Endothelial cell of umbilical vein (primary cell): ENCODE measurements around the gene DCPS. TPM values are rescaled to one million over a fixed set of nuclear protein-coding genes. Genes with fewer than 3 reads are reported as not detected.

Experiments
- BruUV-seq: library from RNA; stranded (reverse); fragments of 400-500 nt; replicated peaks from 2 replicates; lab custom pipeline; 2021; lab: Mats Ljungman, UMichigan
- CTCF ChIA-PET: fragments of 300-600, 350-600 bp; sonication (Branson Sonifier 250); formaldehyde crosslinking; loops from one replicate; lab custom pipeline; 2021; ENCODE audit warnings: antibody characterized with exemption, inconsistent platforms; lab: Charles Lee
- POLR2A ChIA-PET: fragments of 300-600, 350-600 bp; sonication (Branson Sonifier 250); formaldehyde crosslinking; loops from one replicate; lab custom pipeline; 2021; ENCODE audit warnings: antibody characterized with exemption, inconsistent platforms; lab: Charles Lee
- DNase-seq: peaks from one replicate; pipeline ENCODE4 v3.0.0-alpha.2; 2011; ENCODE audit warnings: low read depth, low spot score
- FAIRE-seq: peaks from 2 replicates; lab custom pipeline; 2011; peaks lifted over from hg19 to GRCh38; lab: Jason Lieb, UNC
- H2AFZ ChIP-seq: 2 replicates; pipeline ENCODE4 v1.6.0; 2012; ENCODE audit warnings: low read depth, low read length, control low read depth, inconsistent platforms
- H3K27ac ChIP-seq: 2 replicates; pipeline ENCODE4 v1.5.1; 2011; ENCODE audit warnings: low read depth, mild to moderate bottlenecking, control low read depth, low read length, moderate library complexity; ENCODE audit not compliant: insufficient read depth
- H3K27me3 ChIP-seq, 2 experiments: 2 replicates each; pipeline versions ENCODE4 v1.6.0 to v1.6.1; 2011; ENCODE audit warnings: low read length in 2 of 2, mixed read lengths in 1 of 2; ENCODE audit not compliant: control insufficient read depth in 2 of 2, insufficient read depth in 2 of 2
- H3K36me3 ChIP-seq, 2 experiments: 2 replicates in 1 of 2; 3 replicates in 1 of 2; pipeline ENCODE4 v1.5.1; 2011; ENCODE audit warnings: low read length in 2 of 2, mild to moderate bottlenecking in 1 of 2, moderate library complexity in 1 of 2; ENCODE audit not compliant: control insufficient read depth in 2 of 2, insufficient read depth in 2 of 2; ENCODE audit errors: extremely low read depth in 1 of 2
- H3K4me1 ChIP-seq: 3 replicates; pipeline ENCODE4 v1.5.1; 2011; ENCODE audit warnings: mild to moderate bottlenecking, low read length; ENCODE audit not compliant: control insufficient read depth, insufficient read depth; ENCODE audit errors: extremely low read depth
- H3K4me2 ChIP-seq: 2 replicates; pipeline ENCODE4 v1.6.1; 2011; ENCODE audit warnings: low read length, control low read depth, mixed read lengths; ENCODE audit not compliant: insufficient read depth
- H3K4me3 ChIP-seq, 3 experiments: fragments of 200-600 bp in 1 of 3; sonication (generic), shearing (Covaris generic) in 1 of 3; replicated peaks in 1 of 3; 2 replicates each; pipeline ENCODE4 v1.5.1; 2011 to 2016; ENCODE audit warnings: control low read depth in 3 of 3, low read length in 3 of 3, mild to moderate bottlenecking in 2 of 3, inconsistent platforms in 1 of 3, low read depth in 1 of 3, moderate library complexity in 1 of 3; ENCODE audit not compliant: insufficient read depth in 1 of 3
- H3K79me2 ChIP-seq: 2 replicates; pipeline ENCODE4 v1.6.0; 2012; ENCODE audit warnings: low read length, inconsistent platforms; ENCODE audit not compliant: control insufficient read depth, insufficient read depth
- H3K9ac ChIP-seq: replicated peaks from 2 replicates; pipeline ENCODE3; 2011; ENCODE audit warnings: low read length, control low read depth; ENCODE audit not compliant: insufficient read depth; ENCODE audit errors: extremely low read depth
- H3K9me1 ChIP-seq: replicated peaks from 3 replicates; pipeline ENCODE4 v1.6.0; 2011; ENCODE audit warnings: mild to moderate bottlenecking, low read length; ENCODE audit not compliant: control insufficient read depth, insufficient read depth; ENCODE audit errors: extremely low read depth
- H3K9me3 ChIP-seq: replicated peaks from 2 replicates; pipeline ENCODE4 v1.5.1; 2012; ENCODE audit warnings: low read length, inconsistent platforms; ENCODE audit not compliant: control insufficient read depth, insufficient read depth
- H4K20me1 ChIP-seq: replicated peaks from 2 replicates; pipeline ENCODE3; 2011; ENCODE audit warnings: mild to moderate bottlenecking, low read length; ENCODE audit not compliant: control insufficient read depth, insufficient read depth; ENCODE audit errors: extremely low read depth
- EZH2 ChIP-seq: IDR thresholded peaks from 2 replicates; pipeline ENCODE4 v1.6.1; 2012; ENCODE audit warnings: borderline replicate concordance, low read depth, mild to moderate bottlenecking, moderate library complexity, low read length, inconsistent platforms; ENCODE audit not compliant: severe bottlenecking
- FOS ChIP-seq: IDR thresholded peaks from 2 replicates; pipeline ENCODE4 v1.6.1; 2011; ENCODE audit warnings: mild to moderate bottlenecking, low read length, moderate library complexity, borderline replicate concordance; ENCODE audit not compliant: insufficient read depth
- GATA2 ChIP-seq: IDR thresholded peaks from 2 replicates; pipeline ENCODE4 v1.7.0; 2011; ENCODE audit warnings: low read depth, mild to moderate bottlenecking, moderate library complexity, mixed read lengths, low read length; ENCODE audit not compliant: insufficient read length, insufficient read depth
- JUN ChIP-seq: IDR thresholded peaks from 2 replicates; pipeline ENCODE4 v1.6.1; 2011; ENCODE audit warnings: borderline replicate concordance, low read depth; ENCODE audit not compliant: insufficient read length, insufficient read depth
- MYC ChIP-seq: IDR thresholded peaks from one replicate; pipeline ENCODE4 v1.6.1; 2011; ENCODE audit warnings: mild to moderate bottlenecking, low read depth, low read length
- POLR2A ChIP-seq: IDR thresholded peaks from 2 replicates; pipeline ENCODE4 v1.6.1; 2012; ENCODE audit warnings: low read depth, mild to moderate bottlenecking, control low read depth, low read length
- POLR2AphosphoS5 ChIP-seq: IDR thresholded peaks from 2 replicates; pipeline ENCODE4 v1.6.1; 2012; ENCODE audit warnings: low read depth, mild to moderate bottlenecking, control low read depth, low read length, moderate library complexity; ENCODE audit not compliant: insufficient read depth
- dilution Hi-C: fragments of 300-500 bp; cut with MboI; formaldehyde crosslinking; loops from one replicate; pipeline ENCODE4 v1.15.0; 2019; ENCODE audit warnings: low sequenced_read_pairs; ENCODE audit not compliant: extremely low pct_ligation_motif_present
- intact Hi-C: fragments of 100-400 bp; cut with micrococcal nuclease; formaldehyde crosslinking; loops from one replicate; pipeline ENCODE4 v1.10.0; 2022
- polyA plus RNA-seq, 4 experiments: library from polyadenylated mRNA; depleted of rRNA in 3 of 4; stranded (reverse) in 3 of 4; unstranded in 1 of 4; fragments of >200 nt; gene quantifications; 2 replicates each; pipeline versions ENCODE4 v1.2.1 to v1.2.3, GENCODE V29; 2011 to 2012; ENCODE audit warnings: missing spikeins in 1 of 4
- total RNA-seq: library from RNA; stranded (reverse); gene quantifications from 2 replicates; pipeline ENCODE4 v1.2.3, GENCODE V29; 2021
- TF ChIP-seq, protein P1 (sequence below): IDR thresholded peaks from 2 replicates; pipeline ENCODE4 v1.6.1; 2011; ENCODE audit not compliant: insufficient read depth, insufficient read length
- TF ChIP-seq, protein P2 (sequence below), 2 donors: IDR thresholded peaks; 1 replicate in 1 of 2; 2 replicates in 1 of 2; pipeline ENCODE4 v1.5.1; 2011; ENCODE audit warnings: low read length in 2 of 2, mild to moderate bottlenecking in 2 of 2, moderate library complexity in 2 of 2, control low read depth in 1 of 2, inconsistent platforms in 1 of 2, low read depth in 1 of 2; ENCODE audit not compliant: insufficient read depth in 1 of 2; ENCODE audit errors: extremely low read depth in 1 of 2

DCPS gene
- total and polyA plus RNA-seq, 2 donors (not counting 3 experiments of a cell fraction or from before 2014, with no cell fraction given): 19.6 to 36.0 TPM

DNA sequence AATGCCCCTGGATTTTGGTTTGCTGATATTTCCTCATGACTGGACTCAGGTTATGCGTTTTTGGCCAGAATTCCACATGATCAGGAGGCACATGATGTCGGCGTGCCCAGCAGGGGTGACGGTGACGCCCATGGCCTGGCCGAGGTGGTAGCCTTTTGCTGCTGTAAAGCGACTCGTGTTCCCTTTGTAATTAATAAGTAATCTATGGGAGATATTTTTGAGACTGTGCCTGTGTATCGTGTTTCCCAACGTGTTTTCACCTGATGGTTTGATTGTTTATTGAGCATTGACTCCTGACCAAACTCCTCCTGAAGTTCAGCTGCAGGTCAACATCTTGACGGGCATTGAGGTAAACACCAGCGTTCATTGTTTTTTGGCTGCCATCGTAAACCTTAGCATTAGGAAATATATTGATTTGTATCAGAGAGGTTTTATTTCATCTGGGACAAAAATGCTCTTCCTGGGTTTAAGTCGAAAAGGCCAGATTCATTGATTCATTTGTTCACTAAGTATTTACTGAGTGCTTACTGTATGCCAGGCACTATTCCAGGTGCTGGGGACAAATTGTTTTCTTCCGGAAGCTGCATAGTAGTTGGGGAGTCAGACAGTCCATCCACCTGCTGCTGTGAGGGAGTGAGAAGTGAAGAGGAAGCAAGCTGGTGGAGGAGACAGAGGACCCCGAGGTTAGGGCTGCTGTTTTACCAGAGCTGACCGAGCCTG, 23.6 kb downstream of the DCPS start:
- H3K27ac ChIP-seq: no peak overlapping the region
- DNase-seq (no peak), FAIRE-seq (no peak)
- no peaks in the 10 kb centered on the region for H3K36me3 ChIP-seq
- ChIA-PET CTCF (no interaction called here), POLR2A (no interaction called here)
- no peaks in the 10 kb centered on the region for H4K20me1 ChIP-seq
- intact Hi-C loops: no loop called here
- no peaks in the 10 kb centered on the region for H3K4me1 ChIP-seq
- H3K9me1 ChIP-seq: no peaks in the 10 kb centered on the region
- no peak overlapping the region for H3K9ac ChIP-seq
- no peaks in the 10 kb centered on the region for H3K79me2 ChIP-seq
- BruUV-seq: no TSS peak
- dilution Hi-C loops: no loop called here
- no peaks in the 10 kb centered on the region for H3K9me3 ChIP-seq
- TF ChIP-seq EZH2 (no peak), JUN (no peak), POLR2A (no peak), MYC (no peak), FOS (no peak), GATA2 (no peak), POLR2AphosphoS5 (no peak)
- TF ChIP-seq, protein P1, sequence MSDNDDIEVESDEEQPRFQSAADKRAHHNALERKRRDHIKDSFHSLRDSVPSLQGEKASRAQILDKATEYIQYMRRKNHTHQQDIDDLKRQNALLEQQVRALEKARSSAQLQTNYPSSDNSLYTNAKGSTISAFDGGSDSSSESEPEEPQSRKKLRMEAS: no peak
- TF ChIP-seq, protein P2, sequence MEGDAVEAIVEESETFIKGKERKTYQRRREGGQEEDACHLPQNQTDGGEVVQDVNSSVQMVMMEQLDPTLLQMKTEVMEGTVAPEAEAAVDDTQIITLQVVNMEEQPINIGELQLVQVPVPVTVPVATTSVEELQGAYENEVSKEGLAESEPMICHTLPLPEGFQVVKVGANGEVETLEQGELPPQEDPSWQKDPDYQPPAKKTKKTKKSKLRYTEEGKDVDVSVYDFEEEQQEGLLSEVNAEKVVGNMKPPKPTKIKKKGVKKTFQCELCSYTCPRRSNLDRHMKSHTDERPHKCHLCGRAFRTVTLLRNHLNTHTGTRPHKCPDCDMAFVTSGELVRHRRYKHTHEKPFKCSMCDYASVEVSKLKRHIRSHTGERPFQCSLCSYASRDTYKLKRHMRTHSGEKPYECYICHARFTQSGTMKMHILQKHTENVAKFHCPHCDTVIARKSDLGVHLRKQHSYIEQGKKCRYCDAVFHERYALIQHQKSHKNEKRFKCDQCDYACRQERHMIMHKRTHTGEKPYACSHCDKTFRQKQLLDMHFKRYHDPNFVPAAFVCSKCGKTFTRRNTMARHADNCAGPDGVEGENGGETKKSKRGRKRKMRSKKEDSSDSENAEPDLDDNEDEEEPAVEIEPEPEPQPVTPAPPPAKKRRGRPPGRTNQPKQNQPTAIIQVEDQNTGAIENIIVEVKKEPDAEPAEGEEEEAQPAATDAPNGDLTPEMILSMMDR (IDR thresholded peaks at IDR 0.05; ENCODE audit: extremely low read depth in 1 of 2, insufficient read depth in 1 of 2, low read depth in 1 of 2, low read length in 2 of 2): no peak
- no peaks in the 10 kb centered on the region for H3K27me3 ChIP-seq
- no peak overlapping the region for H2AFZ ChIP-seq
- no peak overlapping the region for H3K4me2 ChIP-seq
- no peak overlapping the region for H3K4me3 ChIP-seq
